AG04449 (cell line): ENCODE data around the gene JPH3.

Experiments used
- CTCF ChIA-PET: fragments of 350-600 bp; formaldehyde crosslinking; extraction: SDS; loops from one replicate; lab custom pipeline; 2021; ENCODE audit warnings: antibody characterized with exemption; lab: Yijun Ruan, JAX
- POLR2A ChIA-PET: fragments of 400-600, 350-600 bp; formaldehyde crosslinking; extraction: SDS; loops from one replicate; lab custom pipeline; 2020; ENCODE audit warnings: antibody characterized with exemption, inconsistent platforms; lab: Yijun Ruan, JAX
- DNase-seq: peaks from one replicate; pipeline ENCODE4 v3.0.0-alpha.2; 2010; ENCODE audit warnings: low read depth, low spot score
- H3K4me3 ChIP-seq: 2 replicates; pipeline ENCODE4 v1.5.1; 2011; ENCODE audit warnings: low read depth, mild to moderate bottlenecking, control low read depth, low read length
- TF ChIP-seq, protein P1 (sequence below): IDR thresholded peaks from one replicate; pipeline ENCODE4 v1.5.1; 2011; ENCODE audit warnings: mild to moderate bottlenecking, moderate library complexity, low read length, control low read depth, inconsistent platforms; ENCODE audit not compliant: insufficient read depth; ENCODE audit errors: missing control alignments

The JPH3 gene

DNA sequence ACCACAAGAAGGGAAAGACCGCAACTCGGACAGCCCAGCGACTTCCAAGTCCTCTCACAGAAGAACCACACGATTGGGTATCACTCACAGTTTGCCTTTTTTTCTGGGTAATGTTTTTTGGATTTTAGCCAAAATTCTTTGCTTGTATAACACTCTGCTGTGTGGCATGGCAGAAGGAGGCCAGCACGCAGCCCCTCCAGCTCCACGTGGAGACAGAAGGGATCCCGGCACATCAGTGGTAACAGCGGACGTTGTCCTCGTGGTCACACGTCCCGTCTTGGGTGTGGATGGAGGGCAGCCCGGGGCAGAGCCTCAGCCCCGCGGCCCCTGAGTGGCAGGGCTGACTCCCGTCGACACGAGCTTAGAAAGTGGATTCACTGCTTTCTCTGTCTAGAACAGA, 94.4 kb downstream of the JPH3 start:
- POLR2A ChIA-PET = no interaction called here
- TF ChIP-seq, protein P1, sequence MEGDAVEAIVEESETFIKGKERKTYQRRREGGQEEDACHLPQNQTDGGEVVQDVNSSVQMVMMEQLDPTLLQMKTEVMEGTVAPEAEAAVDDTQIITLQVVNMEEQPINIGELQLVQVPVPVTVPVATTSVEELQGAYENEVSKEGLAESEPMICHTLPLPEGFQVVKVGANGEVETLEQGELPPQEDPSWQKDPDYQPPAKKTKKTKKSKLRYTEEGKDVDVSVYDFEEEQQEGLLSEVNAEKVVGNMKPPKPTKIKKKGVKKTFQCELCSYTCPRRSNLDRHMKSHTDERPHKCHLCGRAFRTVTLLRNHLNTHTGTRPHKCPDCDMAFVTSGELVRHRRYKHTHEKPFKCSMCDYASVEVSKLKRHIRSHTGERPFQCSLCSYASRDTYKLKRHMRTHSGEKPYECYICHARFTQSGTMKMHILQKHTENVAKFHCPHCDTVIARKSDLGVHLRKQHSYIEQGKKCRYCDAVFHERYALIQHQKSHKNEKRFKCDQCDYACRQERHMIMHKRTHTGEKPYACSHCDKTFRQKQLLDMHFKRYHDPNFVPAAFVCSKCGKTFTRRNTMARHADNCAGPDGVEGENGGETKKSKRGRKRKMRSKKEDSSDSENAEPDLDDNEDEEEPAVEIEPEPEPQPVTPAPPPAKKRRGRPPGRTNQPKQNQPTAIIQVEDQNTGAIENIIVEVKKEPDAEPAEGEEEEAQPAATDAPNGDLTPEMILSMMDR = no peak
- no peak for DNase-seq
- CTCF ChIA-PET = no interaction called here
- H3K4me3 ChIP-seq = no peak overlapping the region

DNA sequence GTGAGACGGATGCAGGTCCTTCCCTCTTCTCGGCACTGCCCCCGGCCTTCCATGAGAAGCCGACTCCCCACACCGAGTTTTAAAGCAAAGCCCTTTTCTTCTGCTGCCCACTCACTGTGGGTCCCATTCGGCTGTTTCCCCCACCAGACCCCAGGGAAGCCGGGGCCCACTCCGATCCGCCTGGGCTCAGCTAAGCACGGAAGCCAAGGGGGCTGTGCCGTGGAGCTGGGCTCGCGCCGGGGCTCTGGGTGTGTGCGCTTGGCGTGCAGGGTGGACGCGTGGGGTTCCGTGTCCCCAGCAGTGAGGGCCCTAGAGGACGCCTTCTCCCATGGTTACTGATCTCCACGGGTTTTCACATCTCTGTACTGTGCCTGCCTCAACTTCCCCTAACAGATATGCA, 94.9 kb downstream of the JPH3 start:
- CTCF ChIA-PET = interaction anchor here (1.5 kb wide), 1 partner anchor 61 kb away, joined by 4 read pairs; no protein-coding TSS in a partner anchor
- POLR2A ChIA-PET = no interaction called here
- TF ChIP-seq, protein P1 = no peak
- H3K4me3 ChIP-seq = no peak overlapping the region
- no peak for DNase-seq

DNA sequence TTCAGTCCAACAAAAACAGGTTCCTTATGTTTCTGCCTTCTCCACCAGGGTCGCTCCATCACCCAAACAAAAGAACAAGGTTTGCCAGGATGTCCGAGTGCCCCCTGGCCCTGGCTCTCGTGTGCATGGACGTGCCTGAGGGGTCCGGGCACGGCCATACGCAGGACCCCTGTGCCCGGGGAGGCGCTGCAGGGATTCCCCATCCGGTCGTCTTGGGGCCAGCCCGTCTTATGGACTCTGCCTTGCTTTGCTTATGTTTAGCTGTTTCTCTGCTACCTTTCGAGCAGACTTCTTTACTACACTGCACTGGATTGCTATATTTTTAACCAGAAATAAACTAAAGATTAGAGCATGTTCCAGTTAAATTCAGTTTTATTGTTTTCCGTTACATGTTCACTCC, 95.5 kb downstream of the JPH3 start:
- POLR2A ChIA-PET = interaction anchor here (0.6 kb wide), 1 partner anchor 18 kb away, joined by 3 read pairs; no protein-coding TSS in a partner anchor
- DNase-seq = no peak
- TF ChIP-seq, protein P1 = no peak

DNA sequence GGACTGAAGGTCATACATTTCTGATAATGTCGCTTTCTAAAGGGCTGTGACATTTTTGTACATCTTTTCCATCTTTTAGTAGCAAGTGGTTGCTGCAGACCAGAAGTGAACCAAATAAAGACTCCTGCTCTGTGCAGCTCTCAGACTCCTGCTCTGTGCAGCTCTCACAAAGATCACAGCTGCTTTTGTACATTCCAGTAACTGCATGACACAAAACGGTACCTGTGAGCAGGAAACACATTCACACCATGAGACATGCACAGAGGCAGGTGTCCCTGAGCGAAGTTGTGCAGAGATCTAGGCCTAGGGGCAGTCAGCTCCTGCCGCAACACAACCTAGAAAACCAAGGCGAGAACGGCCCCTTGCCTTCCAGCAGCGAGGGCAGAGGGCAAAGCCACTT, 95.9 kb downstream of the JPH3 start:
- DNase-seq = no peak
- TF ChIP-seq, protein P1 = no peak
- POLR2A ChIA-PET = interaction anchor here (0.6 kb wide), 1 partner anchor 19 kb away, joined by 3 read pairs; no protein-coding TSS in a partner anchor
- CTCF ChIA-PET = interaction anchor here (1.4 to 1.5 kb wide), 2 partner anchors 16 to 62 kb away, joined by 3 to 4 read pairs; no protein-coding TSS in a partner anchor
- no peak overlapping the region for H3K4me3 ChIP-seq

More for the DNA sequence above, 95.5 kb downstream of the JPH3 start:
- CTCF ChIA-PET = interaction anchor here (1.5 kb wide), 1 partner anchor 61 kb away, joined by 4 read pairs; no protein-coding TSS in a partner anchor
- no peak overlapping the region for H3K4me3 ChIP-seq

DNA sequence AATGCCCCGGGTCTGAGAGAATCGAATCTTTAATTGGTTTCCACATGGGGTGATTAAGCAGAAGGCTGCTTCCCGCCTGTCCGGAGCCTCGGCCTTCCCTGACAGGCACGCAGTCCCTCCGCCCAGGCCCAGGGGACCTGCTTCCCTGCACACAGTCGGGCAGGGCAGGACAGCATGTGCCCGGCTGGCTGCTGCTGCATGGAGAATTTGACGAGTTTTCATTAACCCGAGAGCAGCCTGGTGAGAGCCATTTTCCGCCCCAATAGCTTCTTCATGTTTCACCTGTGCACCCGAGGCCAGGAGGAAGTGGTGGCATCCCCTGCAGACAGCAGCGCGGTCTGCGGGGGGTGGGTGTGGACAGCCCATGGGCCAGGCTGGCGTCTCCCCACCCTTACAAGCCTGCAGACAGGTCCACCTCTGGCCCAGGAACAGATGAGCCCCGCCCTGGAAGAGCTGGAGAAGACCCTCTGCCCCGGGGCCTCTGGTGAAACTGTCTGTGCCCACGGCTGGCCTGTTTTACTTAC, 96.4 kb downstream of the JPH3 start:
- POLR2A ChIA-PET = no interaction called here
- DNase-seq = no peak
- TF ChIP-seq, protein P1 = no peak
- H3K4me3 ChIP-seq = no peak overlapping the region
- CTCF ChIA-PET = interaction anchor here (1.4 to 1.5 kb wide), 2 partner anchors 15 to 62 kb away, joined by 3 to 4 read pairs; no protein-coding TSS in a partner anchor

DNA sequence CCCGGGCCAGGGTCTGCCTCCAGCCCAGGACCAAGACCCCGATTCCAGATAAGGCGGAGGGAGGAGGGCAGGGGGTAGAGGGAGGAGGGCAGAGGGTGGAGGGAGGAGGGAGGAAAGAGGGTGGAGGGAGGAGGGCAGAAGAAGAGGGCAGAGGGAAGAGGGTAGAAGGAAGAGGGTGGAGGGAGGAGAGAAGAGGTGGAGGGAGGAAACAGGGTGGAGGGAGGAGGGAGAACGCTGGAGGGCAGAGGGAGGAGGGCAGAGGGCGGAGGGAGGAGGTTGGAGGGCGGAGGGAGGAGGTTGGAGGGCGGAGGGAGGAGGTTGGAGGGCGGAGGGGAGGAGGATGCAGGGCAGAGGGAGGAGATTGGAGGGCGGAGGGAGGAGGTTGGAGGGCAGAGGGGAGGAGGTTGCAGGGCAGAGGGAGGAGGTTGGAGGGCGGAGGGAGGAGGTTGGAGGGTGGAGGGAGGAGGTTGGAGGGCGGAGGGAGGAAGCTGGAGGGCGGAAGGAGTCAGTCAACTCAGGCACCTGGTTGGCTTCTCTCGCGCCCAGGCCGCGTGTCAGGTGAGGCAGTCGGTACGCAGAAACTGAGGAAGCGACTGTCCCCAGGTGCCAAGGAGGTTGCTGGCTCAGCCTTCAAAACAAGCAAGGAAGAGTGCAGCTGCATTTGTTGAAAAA, 98.2 kb downstream of the JPH3 start:
- no peak for DNase-seq
- no peak overlapping the region for H3K4me3 ChIP-seq
- POLR2A ChIA-PET = no interaction called here
- TF ChIP-seq, protein P1 = no peak
- CTCF ChIA-PET = interaction anchor here (2.4 to 2.5 kb wide), 2 partner anchors 11 to 114 kb away, joined by 10 to 18 read pairs; no protein-coding TSS in a partner anchor
